ENCODE results near the gene DSCAM.

DSCAM gene

GRCh38 chr21:40404396-40404800, 442.6 kb downstream of the DSCAM start:
- Histone ChIP-seq H3K27ac (ENCODE audit: insufficient read depth in 1 of 2, low read depth in 1 of 2, low read length in 2 of 2, poor library complexity in 1 of 2, severe bottlenecking in 2 of 2) (no peak overlapping the region), H3K9me3 (ENCODE audit: control extremely low read depth in 1 of 5, control insufficient read depth in 4 of 5, insufficient read depth in 2 of 5, low read depth in 1 of 5, low read length in 4 of 5) (peaks cover 0 to 5% (median 0%) of the 10 kb centered on the region in 5 experiments), H3K4me3 (ENCODE audit: control insufficient read depth in 1 of 7, extremely low read depth in 1 of 7, insufficient read depth in 4 of 7, low read depth in 2 of 7, low read length in 6 of 7) (no peak overlapping the region), H3K27me3 (replicated peaks in 2 of 5; ENCODE audit: control insufficient read depth in 4 of 5, insufficient read depth in 5 of 5, low read length in 4 of 5) (no peaks in the 10 kb centered on the region), H3K4me1 (ENCODE audit: control extremely low read depth in 1 of 4, control insufficient read depth in 4 of 4, insufficient read depth in 4 of 4, low read length in 3 of 4) (no peaks in the 10 kb centered on the region), H3K36me3 (ENCODE audit: control insufficient read depth in 4 of 4, insufficient read depth in 4 of 4, low read length in 3 of 4) (no peaks in the 10 kb centered on the region)
- 80% methylated on average over 1 of the region's 3 CpGs for WGBS (ENCODE audit: insufficient coverage)
- ChIA-PET POLR2A (no interaction called here), CTCF (interaction anchor here (1.4 kb wide), 1 partner anchor 18 kb away, joined by 4 read pairs; no protein-coding TSS in a partner anchor)
- DNase-seq, result no peak

- Histone ChIP-seq H3K4me3 (ENCODE audit: control insufficient read depth in 1 of 7, extremely low read depth in 1 of 7, insufficient read depth in 4 of 7, low read depth in 2 of 7, low read length in 6 of 7) (no peak overlapping the region), H3K27ac (ENCODE audit: insufficient read depth in 1 of 2, low read depth in 1 of 2, low read length in 2 of 2, poor library complexity in 1 of 2, severe bottlenecking in 2 of 2) (no peak overlapping the region), H3K27me3 (replicated peaks in 2 of 5; ENCODE audit: control insufficient read depth in 4 of 5, insufficient read depth in 5 of 5, low read length in 4 of 5) (no peaks in the 10 kb centered on the region), H3K36me3 (ENCODE audit: control insufficient read depth in 4 of 4, insufficient read depth in 4 of 4, low read length in 3 of 4) (no peaks in the 10 kb centered on the region), H3K4me1 (ENCODE audit: control extremely low read depth in 1 of 4, control insufficient read depth in 4 of 4, insufficient read depth in 4 of 4, low read length in 3 of 4) (no peaks in the 10 kb centered on the region), H3K9me3 (ENCODE audit: control extremely low read depth in 1 of 5, control insufficient read depth in 4 of 5, insufficient read depth in 2 of 5, low read depth in 1 of 5, low read length in 4 of 5) (peaks cover 0 to 5% (median 2%) of the 10 kb centered on the region in 5 experiments)
- WGBS (ENCODE audit: insufficient coverage), result 92% methylated on average over 1 of the region's 2 CpGs
- DNase-seq, result no peak
- ChIA-PET CTCF (no interaction called here), POLR2A (no interaction called here)
These were observed 443.9 kb downstream of the DSCAM start for GRCh38 chr21:40402884-40403582.

- DNase-seq, result no peak
- ChIA-PET CTCF (no interaction called here), POLR2A (no interaction called here)
- 88% methylated on average over 3 of the region's 7 CpGs for WGBS (ENCODE audit: insufficient coverage)
- Histone ChIP-seq H3K9me3 (ENCODE audit: control extremely low read depth in 1 of 5, control insufficient read depth in 4 of 5, insufficient read depth in 2 of 5, low read depth in 1 of 5, low read length in 4 of 5) (peaks cover 0 to 2% (median 0%) of the 10 kb centered on the region in 5 experiments), H3K4me3 (ENCODE audit: control insufficient read depth in 1 of 7, extremely low read depth in 1 of 7, insufficient read depth in 4 of 7, low read depth in 2 of 7, low read length in 6 of 7) (no peak overlapping the region), H3K4me1 (ENCODE audit: control extremely low read depth in 1 of 4, control insufficient read depth in 4 of 4, insufficient read depth in 4 of 4, low read length in 3 of 4) (no peaks in the 10 kb centered on the region), H3K27me3 (replicated peaks in 2 of 5; ENCODE audit: control insufficient read depth in 4 of 5, insufficient read depth in 5 of 5, low read length in 4 of 5) (peaks cover 0 to 4% (median 0%) of the 10 kb centered on the region in 5 experiments), H3K36me3 (ENCODE audit: control insufficient read depth in 4 of 4, insufficient read depth in 4 of 4, low read length in 3 of 4) (no peaks in the 10 kb centered on the region), H3K27ac (ENCODE audit: insufficient read depth in 1 of 2, low read depth in 1 of 2, low read length in 2 of 2, poor library complexity in 1 of 2, severe bottlenecking in 2 of 2) (no peak overlapping the region)
These were observed 451.2 kb downstream of the DSCAM start for GRCh38 chr21:40395732-40396131.

- CTCF ChIA-PET, result no interaction called here
- H3K27me3 ChIP-seq (replicated peaks in 2 of 5; ENCODE audit: control insufficient read depth in 4 of 5, insufficient read depth in 5 of 5, low read length in 4 of 5), result peaks cover 0 to 5% (median 2%) of the 10 kb centered on the region in 5 experiments
- POLR2A ChIA-PET, result no interaction called here
- WGBS (ENCODE audit: insufficient coverage), result 92% methylated on average over 2 of the region's 5 CpGs
- H3K4me3 ChIP-seq (ENCODE audit: control insufficient read depth in 1 of 7, extremely low read depth in 1 of 7, insufficient read depth in 4 of 7, low read depth in 2 of 7, low read length in 6 of 7), result no peak overlapping the region
- no peak for DNase-seq
- no peaks in the 10 kb centered on the region for H3K4me1 ChIP-seq (ENCODE audit: control extremely low read depth in 1 of 4, control insufficient read depth in 4 of 4, insufficient read depth in 4 of 4, low read length in 3 of 4)
- H3K27ac ChIP-seq (ENCODE audit: insufficient read depth in 1 of 2, low read depth in 1 of 2, low read length in 2 of 2, poor library complexity in 1 of 2, severe bottlenecking in 2 of 2), result no peak overlapping the region
- H3K9me3 ChIP-seq (ENCODE audit: control extremely low read depth in 1 of 5, control insufficient read depth in 4 of 5, insufficient read depth in 2 of 5, low read depth in 1 of 5, low read length in 4 of 5), result no peaks in the 10 kb centered on the region
- H3K36me3 ChIP-seq (ENCODE audit: control insufficient read depth in 4 of 4, insufficient read depth in 4 of 4, low read length in 3 of 4), result no peaks in the 10 kb centered on the region
These were observed 453.9 kb downstream of the DSCAM start for GRCh38 chr21:40393066-40393465.

GRCh38 chr21:40388046-40388445, 458.9 kb downstream of the DSCAM start:
- WGBS (ENCODE audit: insufficient coverage), result 72% methylated on average over 4 of the region's 6 CpGs
- no peaks in the 10 kb centered on the region for H3K4me1 ChIP-seq (ENCODE audit: control extremely low read depth in 1 of 4, control insufficient read depth in 4 of 4, insufficient read depth in 4 of 4, low read length in 3 of 4)
- POLR2A ChIA-PET, result no interaction called here
- H3K36me3 ChIP-seq (ENCODE audit: control insufficient read depth in 4 of 4, insufficient read depth in 4 of 4, low read length in 3 of 4), result no peaks in the 10 kb centered on the region
- no peak overlapping the region for H3K4me3 ChIP-seq (ENCODE audit: control insufficient read depth in 1 of 7, extremely low read depth in 1 of 7, insufficient read depth in 4 of 7, low read depth in 2 of 7, low read length in 6 of 7)
- CTCF ChIA-PET, result no interaction called here
- H3K9me3 ChIP-seq (ENCODE audit: control extremely low read depth in 1 of 5, control insufficient read depth in 4 of 5, insufficient read depth in 2 of 5, low read depth in 1 of 5, low read length in 4 of 5), result no peaks in the 10 kb centered on the region
- H3K27ac ChIP-seq (ENCODE audit: insufficient read depth in 1 of 2, low read depth in 1 of 2, low read length in 2 of 2, poor library complexity in 1 of 2, severe bottlenecking in 2 of 2), result no peak overlapping the region
- H3K27me3 ChIP-seq (replicated peaks in 2 of 5; ENCODE audit: control insufficient read depth in 4 of 5, insufficient read depth in 5 of 5, low read length in 4 of 5), result peaks cover 5 to 8% (median 6%) of the 10 kb centered on the region in 5 experiments
- DNase-seq, result no peak

- peaks cover 5 to 8% (median 6%) of the 10 kb centered on the region in 5 experiments for H3K27me3 ChIP-seq (replicated peaks in 2 of 5; ENCODE audit: control insufficient read depth in 4 of 5, insufficient read depth in 5 of 5, low read length in 4 of 5)
- no peak for DNase-seq
- H3K36me3 ChIP-seq (ENCODE audit: control insufficient read depth in 4 of 4, insufficient read depth in 4 of 4, low read length in 3 of 4), result no peaks in the 10 kb centered on the region
- H3K4me3 ChIP-seq (ENCODE audit: control insufficient read depth in 1 of 7, extremely low read depth in 1 of 7, insufficient read depth in 4 of 7, low read depth in 2 of 7, low read length in 6 of 7), result no peak overlapping the region
- POLR2A ChIA-PET, result no interaction called here
- CTCF ChIA-PET, result no interaction called here
- H3K9me3 ChIP-seq (ENCODE audit: control extremely low read depth in 1 of 5, control insufficient read depth in 4 of 5, insufficient read depth in 2 of 5, low read depth in 1 of 5, low read length in 4 of 5), result no peaks in the 10 kb centered on the region
- no peaks in the 10 kb centered on the region for H3K4me1 ChIP-seq (ENCODE audit: control extremely low read depth in 1 of 4, control insufficient read depth in 4 of 4, insufficient read depth in 4 of 4, low read length in 3 of 4)
- no CpG with 5 or more reads among the region's 2 CpGs for WGBS (ENCODE audit: insufficient coverage)
- H3K27ac ChIP-seq (ENCODE audit: insufficient read depth in 1 of 2, low read depth in 1 of 2, low read length in 2 of 2, poor library complexity in 1 of 2, severe bottlenecking in 2 of 2), result no peak overlapping the region
These were observed 459.8 kb downstream of the DSCAM start for GRCh38 chr21:40386981-40387747.

- peak; percentile 20 to 39 (median 32) for DNase-seq
- Histone ChIP-seq H3K4me3 (ENCODE audit: control insufficient read depth in 1 of 7, extremely low read depth in 1 of 7, insufficient read depth in 4 of 7, low read depth in 2 of 7, low read length in 6 of 7) (no peak overlapping the region), H3K27me3 (replicated peaks in 2 of 5; ENCODE audit: control insufficient read depth in 4 of 5, insufficient read depth in 5 of 5, low read length in 4 of 5) (peaks cover 5 to 8% (median 6%) of the 10 kb centered on the region in 5 experiments), H3K27ac (ENCODE audit: insufficient read depth in 1 of 2, low read depth in 1 of 2, low read length in 2 of 2, poor library complexity in 1 of 2, severe bottlenecking in 2 of 2) (no peak overlapping the region), H3K36me3 (ENCODE audit: control insufficient read depth in 4 of 4, insufficient read depth in 4 of 4, low read length in 3 of 4) (no peaks in the 10 kb centered on the region), H3K4me1 (ENCODE audit: control extremely low read depth in 1 of 4, control insufficient read depth in 4 of 4, insufficient read depth in 4 of 4, low read length in 3 of 4) (no peaks in the 10 kb centered on the region), H3K9me3 (ENCODE audit: control extremely low read depth in 1 of 5, control insufficient read depth in 4 of 5, insufficient read depth in 2 of 5, low read depth in 1 of 5, low read length in 4 of 5) (no peaks in the 10 kb centered on the region)
- ChIA-PET CTCF (interaction anchor here (0.9 to 1.4 kb wide), 3 partner anchors 11 to 343 kb away, joined by 3 to 4 read pairs (median 3); no protein-coding TSS in a partner anchor), POLR2A (no interaction called here)
- 5% methylated on average over 21 of the region's 23 CpGs for WGBS (ENCODE audit: insufficient coverage)
These were observed 460.6 kb downstream of the DSCAM start for GRCh38 chr21:40386294-40386911.

Measured in common myeloid progenitor, CD34-positive (primary cell).